Transverse colon (tissue), 4 donors: ENCODE results near the gene INTS14. TPM values are rescaled to one million over a fixed set of nuclear protein-coding genes. Genes with fewer than 3 reads are reported as not detected.

Experiments
- DNase-seq: peaks from one replicate; pipeline ENCODE4 v3.0.0-alpha.2; 2019
- H3K27ac ChIP-seq, 4 donors: fragments of 200-600 bp; sonication (generic); 2 replicates each; pipeline ENCODE4 v1.5.1; 2016 to 2018; ENCODE audit warnings: inconsistent platforms in 4 of 4
- H3K27me3 ChIP-seq: fragments of 200-600 bp; sonication (generic); 2 replicates; pipeline ENCODE4 v1.5.1; 2017; ENCODE audit warnings: inconsistent platforms
- H3K36me3 ChIP-seq, 4 donors: fragments of 200-600 bp; sonication (generic); 2 replicates each; pipeline ENCODE4 v1.5.1; 2017 to 2019; ENCODE audit warnings: inconsistent platforms in 4 of 4
- H3K4me1 ChIP-seq, 4 donors: fragments of 200-600 bp; sonication (generic); 2 replicates each; pipeline ENCODE4 v1.5.1; 2017 to 2020; ENCODE audit warnings: inconsistent platforms in 4 of 4
- H3K4me3 ChIP-seq, 4 donors: fragments of 200-600 bp; sonication (generic); 1 replicate in 1 of 4; 2 replicates in 3 of 4; pipeline versions ENCODE4 v1.5.1 to v1.6.1; 2017 to 2019; ENCODE audit warnings: inconsistent platforms in 4 of 4
- H3K9me3 ChIP-seq, 2 donors: fragments of 200-600 bp; sonication (generic); 2 replicates each; pipeline ENCODE4 v1.5.1; 2017 to 2019; ENCODE audit warnings: inconsistent platforms in 2 of 2
- CTCF ChIP-seq, 5 experiments: fragments of 200-600 bp in 3 of 5; fragments of 450-650 bp in 2 of 5; sonication (generic) in 3 of 5; IDR thresholded peaks; 1 replicate in 2 of 5; 2 replicates in 3 of 5; pipeline ENCODE4 v1.5.1; 2016 to 2017; ENCODE audit warnings: antibody characterized with exemption in 5 of 5, inconsistent platforms in 3 of 5, mild to moderate bottlenecking in 2 of 5, moderate library complexity in 1 of 5
- EP300 ChIP-seq: sonication (generic); formaldehyde crosslinking; IDR thresholded peaks from one replicate; pipeline ENCODE4 v1.6.1; 2017; ENCODE audit warnings: antibody characterized with exemption, low read depth
- POLR2A ChIP-seq: fragments of 450-650 bp; IDR thresholded peaks from one replicate; pipeline ENCODE4 v1.6.1; 2016; ENCODE audit warnings: antibody characterized with exemption, mild to moderate bottlenecking, moderate library complexity
- POLR2AphosphoS5 ChIP-seq, 3 donors: sonication (generic); formaldehyde crosslinking; IDR thresholded peaks; one replicate each; pipeline ENCODE4 v1.6.1; 2016; ENCODE audit warnings: antibody characterized with exemption in 3 of 3
- WGBS, 2 donors: methylation state at CpG; one replicate each; pipeline ENCODE4 v1.1.5; 2018; ENCODE audit warnings: low coverage in 1 of 2; 5-methylcytosine and 5-hydroxymethylcytosine counted together
- in situ Hi-C, 4 donors: fragments of 200-750 bp; cut with MboI; loops; one replicate each; pipeline versions ENCODE4 v1.15.0 to v1.15.1; 2017; ENCODE audit warnings: low sequenced_read_pairs in 3 of 4, low pct_ligation_motif_present in 1 of 4, low pct_unique_long_range_greater_than_20kb in 1 of 4
- intact Hi-C: fragments of 100-400 bp; cut with DNase I; formaldehyde crosslinking; loops from one replicate; pipeline ENCODE4 v1.15.1; 2023; ENCODE audit warnings: low total_unique reads
- total RNA-seq, 4 donors: library from RNA; depleted of rRNA; stranded (reverse); fragments of >200 nt; gene quantifications; one replicate each; pipeline ENCODE4 v1.1.0, GENCODE V29; 2016

The INTS14 gene
- total RNA-seq, 4 donors from 2014 or later = 12.3 to 272 (median 37.2) TPM

DNA sequence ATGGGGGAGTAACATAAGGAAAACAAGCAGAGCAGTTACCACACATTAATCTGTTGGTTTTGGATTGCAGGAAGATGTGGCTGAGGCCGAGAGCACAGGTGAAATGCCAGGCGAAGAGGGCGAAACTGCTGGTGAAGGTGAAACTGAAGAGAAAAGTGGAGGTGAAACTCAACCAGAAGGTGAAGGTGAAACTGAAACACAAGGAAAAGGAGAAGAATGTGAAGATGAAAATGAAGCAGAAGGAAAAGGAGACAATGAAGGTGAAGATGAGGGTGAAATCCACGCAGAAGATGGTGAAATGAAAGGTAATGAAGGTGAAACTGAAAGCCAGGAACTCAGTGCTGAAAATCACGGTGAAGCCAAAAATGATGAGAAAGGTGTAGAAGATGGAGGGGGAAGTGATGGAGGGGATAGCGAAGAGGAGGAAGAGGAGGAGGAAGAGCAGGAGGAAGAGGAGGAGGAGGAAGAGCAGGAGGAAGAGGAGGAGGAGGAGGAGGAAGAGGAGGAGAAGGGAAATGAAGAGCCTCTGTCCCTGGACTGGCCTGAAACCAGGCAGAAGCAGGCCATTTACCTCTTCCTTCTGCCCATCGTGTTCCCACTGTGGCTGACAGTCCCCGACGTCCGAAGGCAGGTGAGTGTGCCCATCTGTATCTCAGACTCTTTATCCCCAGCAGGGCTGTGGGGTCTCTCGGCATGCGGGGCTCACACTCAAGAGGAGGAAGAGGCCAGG is 39.5 kb upstream of the INTS14 start:
- WGBS, 2 donors = 86 to 89% methylated on average over 5 to 12 of the region's 12 CpGs
- intact Hi-C loops (no loop called here), in situ Hi-C loops (no loop called here)
- Histone ChIP-seq H3K4me1 (no peaks in the 10 kb centered on the region), H3K4me3 (no peak overlapping the region), H3K36me3 (peaks cover 0 to 10% (median 0%) of the 10 kb centered on the region in 4 donors), H3K27ac (no peak overlapping the region), H3K9me3 (no peaks in the 10 kb centered on the region), H3K27me3 (no peaks in the 10 kb centered on the region)
- DNase-seq = no peak
- no peak for TF ChIP-seq POLR2AphosphoS5 (IDR thresholded peaks at IDR 0.05)
- TF ChIP-seq EP300 = no peak
- TF ChIP-seq POLR2A = no peak
- no peak for TF ChIP-seq CTCF (IDR thresholded peaks at IDR 0.05)

- H3K36me3 ChIP-seq = no peaks in the 10 kb centered on the region
- intact Hi-C loops (loop anchor here (10.0 kb wide), 1 partner anchor 208 kb away; no protein-coding TSS in a partner anchor), in situ Hi-C loops (loop anchor here (10.0 to 25.0 kb wide), 3 partner anchors 208 to 541 kb away; partner anchors contain the start of gene RAB11A (in 1 of the 4))
- DNase-seq = no peak
- H3K4me3 ChIP-seq = no peak overlapping the region
- 100% methylated on average over 1 to 4 of the region's 4 CpGs for WGBS, 2 donors
- TF ChIP-seq EP300 = no peak
- no peak for TF ChIP-seq POLR2A
- no peak for TF ChIP-seq CTCF (IDR thresholded peaks at IDR 0.05)
- no peak for TF ChIP-seq POLR2AphosphoS5 (IDR thresholded peaks at IDR 0.05)
- no peaks in the 10 kb centered on the region for H3K27me3 ChIP-seq
- no peak overlapping the region for H3K27ac ChIP-seq
- H3K4me1 ChIP-seq = peaks cover 0 to 7% (median 2%) of the 10 kb centered on the region in 4 donors
- no peaks in the 10 kb centered on the region for H3K9me3 ChIP-seq
Observed at GRCh38 chr15:65646486-65646885, 35.6 kb upstream of the INTS14 start.

GRCh38 chr15:65645392-65645791 is 34.5 kb upstream of the INTS14 start:
- intact Hi-C loops = loop anchor here (10.0 kb wide), 1 partner anchor 209 kb away; no protein-coding TSS in a partner anchor
- WGBS, 2 donors = 99% methylated on average over 4 of the region's 4 CpGs; no CpG with 5 or more reads in 1 of the 2 donors
- H3K4me3 ChIP-seq = no peak overlapping the region
- no peaks in the 10 kb centered on the region for H3K27me3 ChIP-seq
- H3K36me3 ChIP-seq = no peaks in the 10 kb centered on the region
- no peak overlapping the region for H3K27ac ChIP-seq
- no peak for TF ChIP-seq CTCF (IDR thresholded peaks at IDR 0.05)
- no peak for TF ChIP-seq POLR2AphosphoS5 (IDR thresholded peaks at IDR 0.05)
- no peak for TF ChIP-seq EP300
- no peak for TF ChIP-seq POLR2A
- no peak for DNase-seq
- in situ Hi-C loops = loop anchor here (10.0 to 25.0 kb wide), 3 partner anchors 209 to 542 kb away; partner anchors contain the start of gene RAB11A (in 1 of the 4)
- H3K4me1 ChIP-seq = peaks cover 0 to 7% (median 2%) of the 10 kb centered on the region in 4 donors
- no peaks in the 10 kb centered on the region for H3K9me3 ChIP-seq

- no peak overlapping the region for H3K27ac ChIP-seq
- H3K9me3 ChIP-seq = no peaks in the 10 kb centered on the region
- TF ChIP-seq CTCF (IDR thresholded peaks at IDR 0.05) (no peak), POLR2AphosphoS5 (IDR thresholded peaks at IDR 0.05) (no peak), POLR2A (no peak), EP300 (no peak)
- no peaks in the 10 kb centered on the region for H3K27me3 ChIP-seq
- no peak for DNase-seq
- H3K36me3 ChIP-seq = no peaks in the 10 kb centered on the region
- in situ Hi-C loops = loop anchor here (10.0 to 25.0 kb wide), 3 partner anchors 211 to 543 kb away; partner anchors contain the start of gene RAB11A (in 1 of the 4)
- intact Hi-C loops = loop anchor here (10.0 kb wide), 1 partner anchor 211 kb away; no protein-coding TSS in a partner anchor
- H3K4me3 ChIP-seq = no peak overlapping the region
- WGBS, 2 donors = 97% methylated on average over 4 of the region's 4 CpGs; no CpG with 5 or more reads in 1 of the 2 donors
- H3K4me1 ChIP-seq = peaks cover 0 to 7% (median 2%) of the 10 kb centered on the region in 4 donors
Observed at GRCh38 chr15:65644282-65644681, 33.4 kb upstream of the INTS14 start.
